HG02885 (cell line): ENCODE data around the gene KIF26B.

Experiments
- ATAC-seq: cut with Tn5 transposase; IDR thresholded peaks from one replicate; pipeline ENCODE4 v1.9.1; 2021; ENCODE audit warnings: mild to moderate bottlenecking; ENCODE audit not compliant: unreplicated experiment, poor library complexity

The KIF26B gene

DNA sequence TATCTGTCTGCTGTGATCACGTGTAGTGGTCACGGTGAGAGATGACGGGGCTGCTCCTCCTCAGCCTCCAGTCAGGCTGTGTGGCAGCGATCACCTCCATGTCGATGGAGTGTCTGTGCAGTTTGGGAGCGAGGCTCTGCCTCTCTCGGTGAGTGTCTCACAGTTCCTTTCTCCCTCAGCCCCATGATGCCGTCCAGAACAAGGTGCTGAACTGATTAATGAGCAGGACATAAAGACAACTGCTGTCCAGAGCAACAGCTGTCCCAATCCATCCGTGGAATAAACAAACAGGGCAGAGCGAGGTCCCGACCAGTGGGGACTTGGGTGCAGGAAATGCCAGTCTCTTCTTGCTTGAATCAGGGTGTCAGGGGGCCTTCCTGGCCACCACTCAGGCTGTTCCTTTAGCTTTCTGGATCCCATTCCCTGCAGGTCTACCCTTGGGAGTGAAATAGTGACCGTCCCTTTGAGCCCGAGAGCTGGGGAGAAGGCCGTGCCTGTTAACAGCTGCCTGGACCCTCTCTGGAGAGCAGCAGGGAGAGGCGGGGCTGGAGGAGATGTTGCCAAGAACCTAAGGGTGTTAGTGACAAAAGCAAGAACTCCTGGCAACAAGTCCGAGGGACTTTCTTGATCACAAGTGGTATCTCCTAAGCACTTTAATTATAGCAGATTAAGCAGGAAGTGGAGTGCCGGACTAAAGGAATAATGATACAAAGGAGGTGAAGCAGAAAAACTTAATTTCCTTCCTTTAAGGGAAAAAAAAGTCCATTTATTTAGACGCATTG is 443.9 kb downstream of the KIF26B start:
- no peak for ATAC-seq

DNA sequence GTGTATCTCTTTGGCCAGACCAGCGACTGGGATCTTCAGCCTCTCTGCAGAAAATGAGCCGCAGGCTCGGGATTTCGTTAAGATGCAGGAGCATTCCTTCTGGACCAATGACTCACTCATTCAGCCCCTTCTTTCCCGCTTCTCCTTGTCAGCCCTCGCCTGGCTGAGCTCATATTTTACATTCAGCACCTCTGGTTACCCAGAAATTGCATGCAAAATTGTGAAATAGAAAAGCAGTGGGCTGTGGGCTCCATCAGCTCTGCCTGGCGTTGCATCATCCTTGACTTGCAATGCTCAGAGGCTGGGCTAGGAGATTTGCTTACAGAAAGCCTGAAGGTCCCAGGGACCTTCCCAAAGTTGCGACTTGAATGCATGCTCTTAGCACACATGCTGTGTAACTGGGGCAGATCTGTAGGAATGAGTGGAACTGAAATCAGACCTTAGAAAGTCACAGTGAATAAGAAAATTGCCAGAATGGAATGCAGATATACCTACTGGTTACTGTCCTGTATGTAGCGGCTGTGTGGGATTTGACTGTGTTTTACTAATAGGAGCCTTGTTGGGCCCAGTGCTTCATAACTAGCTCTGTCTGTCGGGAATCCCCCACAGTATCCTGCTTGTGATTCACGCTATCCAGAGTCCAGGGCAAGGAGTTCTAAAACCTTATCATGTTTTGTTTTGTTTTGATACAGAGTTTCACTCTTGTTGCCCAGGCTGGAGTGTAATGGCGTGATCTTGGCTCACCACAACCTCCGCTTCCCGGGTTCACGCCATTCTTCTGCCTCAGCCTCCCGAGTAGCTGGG is 444.8 kb downstream of the KIF26B start:
- ATAC-seq = peak; percentile 72

DNA sequence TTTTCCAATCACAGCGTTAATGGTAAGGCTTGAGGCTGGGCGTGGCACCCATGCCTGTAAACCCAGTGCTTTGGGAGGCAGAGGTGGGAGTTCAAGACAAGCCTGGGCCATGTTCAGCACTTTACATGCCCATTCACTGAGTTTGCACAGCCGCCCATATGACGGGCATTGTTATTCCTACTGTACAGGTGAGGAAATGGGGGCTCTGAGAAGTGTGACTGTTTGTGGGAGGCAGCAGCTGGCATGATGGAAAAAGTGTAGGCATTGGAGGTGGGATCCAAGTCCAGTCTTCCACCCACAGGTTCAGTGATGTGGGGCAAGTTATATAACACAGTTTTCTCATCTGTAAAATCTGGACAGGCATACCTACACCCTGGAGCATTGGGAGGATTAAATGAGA is 445.9 kb downstream of the KIF26B start:
- no peak for ATAC-seq

DNA sequence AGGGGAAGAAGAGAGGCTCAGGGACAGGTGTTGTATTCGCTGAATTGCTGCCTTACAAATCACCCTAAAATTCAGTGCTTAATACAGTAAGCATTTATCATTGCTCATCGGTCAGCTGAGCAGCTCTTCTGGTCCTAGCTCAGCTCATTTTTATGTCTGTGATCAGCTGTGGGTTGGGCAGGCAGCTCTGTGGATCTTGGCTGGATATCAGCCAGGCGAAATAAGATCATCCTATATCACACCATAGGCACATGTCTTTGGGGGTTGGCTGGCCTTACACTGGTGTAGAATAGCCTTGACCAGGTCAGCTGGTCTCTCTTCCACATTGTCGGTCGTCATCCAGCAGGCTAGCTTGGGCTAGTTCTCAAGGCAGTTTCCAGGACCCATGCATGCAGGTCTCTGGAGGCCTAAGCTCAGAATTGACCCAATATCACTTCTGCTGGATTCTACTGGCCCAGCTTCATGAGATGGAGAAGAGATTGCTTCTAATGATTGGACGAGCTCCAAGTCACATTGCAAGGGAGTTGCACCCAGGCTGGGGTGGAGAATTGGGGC is 448.6 kb downstream of the KIF26B start:
- ATAC-seq = no peak

GRCh38 chr1:245604979-245605378 is 450.2 kb downstream of the KIF26B start:
- no peak for ATAC-seq

DNA sequence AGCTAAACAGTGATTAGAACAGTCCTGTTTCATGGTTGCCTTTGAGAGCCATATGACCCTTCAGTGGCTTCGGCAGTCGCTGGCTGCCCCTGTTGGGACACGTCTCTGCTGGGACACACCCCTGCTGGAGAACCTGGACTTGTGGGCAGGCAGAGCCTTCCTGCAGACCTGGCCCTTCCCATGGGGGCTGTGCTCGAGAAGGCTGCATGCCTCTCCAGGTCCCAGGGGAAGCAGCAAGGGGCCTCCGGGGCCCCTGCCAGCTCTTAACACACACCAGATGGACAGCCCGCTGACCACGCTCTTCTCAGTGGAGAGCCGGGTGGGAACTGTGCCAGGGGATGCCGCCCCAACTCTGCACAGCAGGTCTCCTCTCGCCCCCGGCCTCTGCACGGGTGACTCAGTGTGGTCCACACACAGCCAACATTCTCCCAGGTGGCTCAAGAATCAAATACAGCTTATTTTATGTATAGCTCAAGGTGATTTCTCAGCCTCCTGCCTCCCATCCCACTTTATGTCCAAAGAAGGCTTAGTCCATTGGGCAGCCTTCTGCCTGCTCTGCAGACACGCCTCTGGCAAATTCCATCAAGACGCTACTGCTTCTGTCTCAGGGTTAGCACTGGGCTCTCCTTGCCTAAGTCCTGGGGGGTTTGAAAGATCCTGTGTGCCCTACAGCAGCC is 450.8 kb downstream of the KIF26B start:
- no peak for ATAC-seq

- ATAC-seq = no peak
Measured at GRCh38 chr1:245606157-245606725, 451.5 kb downstream of the KIF26B start.

DNA sequence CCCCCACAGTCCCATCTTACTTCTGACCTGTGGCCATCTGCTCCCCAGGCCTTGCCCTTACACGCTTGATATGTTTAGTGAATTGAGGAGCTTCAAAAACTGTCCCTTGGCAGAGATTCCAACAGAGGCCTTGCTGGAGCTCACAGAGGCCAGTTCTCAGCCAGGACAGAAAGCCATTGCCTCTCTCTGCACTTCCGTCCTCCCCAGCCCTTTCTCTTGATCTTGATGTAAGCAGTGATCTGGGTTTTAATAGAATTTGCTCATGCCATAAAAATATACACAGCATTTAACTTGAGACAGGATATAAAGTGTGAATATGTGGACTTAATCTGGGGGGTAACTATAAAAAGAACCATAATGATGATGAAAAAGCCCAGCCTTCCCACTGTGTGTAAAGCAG is 453.5 kb downstream of the KIF26B start:
- ATAC-seq = no peak

DNA sequence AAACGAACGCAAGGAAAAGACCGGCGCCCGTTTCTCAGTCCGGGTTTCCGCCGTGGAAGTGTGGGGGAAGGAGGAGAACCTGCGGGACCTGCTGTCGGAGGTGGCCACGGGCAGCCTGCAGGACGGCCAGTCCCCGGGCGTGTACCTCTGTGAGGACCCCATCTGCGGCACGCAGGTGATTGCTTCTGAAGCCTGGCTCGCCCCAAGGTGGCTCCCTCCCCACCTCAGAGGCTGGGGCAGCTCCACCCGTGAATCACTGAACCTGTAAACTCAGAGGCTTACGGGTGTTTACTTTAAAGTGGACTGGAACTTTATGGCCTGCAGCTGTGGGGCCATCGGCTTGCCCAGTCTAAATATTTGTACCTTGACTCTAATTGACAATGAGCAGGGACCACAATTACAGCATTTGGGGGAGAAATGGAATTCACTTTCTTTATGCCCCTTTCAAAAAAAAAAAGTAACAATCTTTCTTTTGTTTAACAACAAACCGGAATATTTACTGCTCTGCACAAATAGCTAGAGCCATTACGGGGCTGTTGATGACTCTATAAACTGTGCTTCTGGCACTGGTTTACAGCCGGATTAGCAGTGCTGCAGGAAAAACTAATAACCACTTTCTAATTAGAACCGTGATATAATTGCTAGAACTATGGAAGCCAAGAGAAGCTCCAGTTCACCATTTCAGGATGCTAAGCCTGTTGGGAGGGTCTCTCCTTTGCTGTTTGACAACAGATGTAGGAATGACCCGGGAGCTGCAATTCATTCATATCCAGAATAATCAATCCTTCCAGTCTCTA is 454.8 kb downstream of the KIF26B start:
- ATAC-seq = no peak

- no peak for ATAC-seq
Measured at GRCh38 chr1:245611251-245611650, 456.5 kb downstream of the KIF26B start.

DNA sequence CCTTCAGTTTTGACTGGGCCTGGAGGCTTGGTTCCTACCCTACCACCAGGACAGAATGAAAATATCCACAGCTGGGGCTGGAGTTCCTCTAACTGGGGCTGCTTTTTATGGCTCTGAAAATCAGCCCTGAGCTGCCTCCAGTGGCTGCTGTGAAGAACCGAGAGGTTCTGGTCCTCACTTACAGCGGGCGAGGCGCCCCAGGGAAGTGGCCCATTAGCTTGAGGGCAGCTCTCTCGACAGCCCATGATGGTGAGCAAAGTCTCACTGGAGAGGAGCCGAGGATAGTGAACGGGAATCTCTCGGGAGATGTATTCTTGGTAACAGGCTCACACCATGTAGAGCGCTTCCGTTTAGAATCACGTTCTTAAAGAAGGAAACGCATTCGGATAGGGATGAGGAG is 459.7 kb downstream of the KIF26B start:
- no peak for ATAC-seq

DNA sequence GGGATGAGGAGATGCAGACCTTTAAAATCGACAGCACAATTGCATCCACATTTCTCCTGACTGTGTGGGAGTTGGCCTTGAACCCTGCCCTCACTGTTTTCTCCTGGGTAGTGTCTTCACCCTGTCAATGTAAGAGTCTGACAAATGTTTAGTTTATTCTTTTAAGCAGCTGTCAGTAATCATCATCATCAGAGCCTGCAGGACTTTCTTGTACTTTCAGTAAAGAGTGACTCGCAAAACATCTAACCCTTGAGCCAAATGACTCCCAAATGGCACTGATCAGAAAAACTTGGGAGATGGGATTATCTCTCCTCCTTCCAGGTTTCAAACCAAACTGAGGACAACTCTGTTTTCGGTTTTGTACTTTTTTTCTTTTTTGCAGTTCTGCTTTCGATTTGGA is 460.2 kb downstream of the KIF26B start:
- ATAC-seq = no peak

DNA sequence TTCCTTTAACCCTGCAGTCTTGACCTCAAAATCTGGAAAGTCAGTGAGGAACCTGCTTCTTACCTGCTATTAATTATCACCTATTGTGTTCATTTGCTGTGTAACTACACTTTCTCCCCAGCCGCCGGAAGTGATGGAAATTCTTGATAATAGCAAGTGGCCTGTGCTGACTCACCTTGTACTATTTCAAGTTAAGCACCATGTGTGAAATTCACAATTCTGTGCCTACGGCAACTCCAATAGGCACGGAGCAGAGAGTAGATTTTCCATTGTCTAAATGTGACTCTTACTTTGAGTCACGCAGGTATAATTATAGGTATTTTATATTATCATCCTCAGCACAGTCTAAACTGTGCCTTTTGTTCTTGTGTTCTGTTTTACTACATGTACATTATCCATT is 466.8 kb downstream of the KIF26B start:
- peak; percentile 56 for ATAC-seq

GRCh38 chr1:245622332-245623014 is 467.7 kb downstream of the KIF26B start:
- no peak for ATAC-seq

DNA sequence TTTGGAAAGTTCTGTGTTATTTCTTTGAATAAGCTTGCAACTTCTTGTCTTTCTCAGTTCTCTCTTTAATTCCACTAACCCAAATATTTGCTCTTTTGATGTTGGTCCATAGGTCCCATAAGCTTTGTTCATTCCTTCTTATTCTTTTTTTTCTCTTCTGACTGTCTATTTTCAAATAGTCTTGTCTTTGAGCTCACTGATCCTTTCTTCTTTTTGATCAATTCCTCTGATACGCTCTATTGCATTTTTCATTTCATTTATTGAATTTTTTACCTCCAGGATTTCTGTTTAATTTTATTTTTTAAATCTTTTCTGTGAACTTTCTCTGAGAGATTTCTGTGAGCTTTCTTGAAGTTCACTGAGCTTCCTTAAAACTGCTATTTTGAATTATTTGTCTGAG is 486.6 kb downstream of the KIF26B start:
- no peak for ATAC-seq

- peak; percentile 25 for ATAC-seq
Measured at GRCh38 chr1:245645406-245645805, 490.6 kb downstream of the KIF26B start.

DNA sequence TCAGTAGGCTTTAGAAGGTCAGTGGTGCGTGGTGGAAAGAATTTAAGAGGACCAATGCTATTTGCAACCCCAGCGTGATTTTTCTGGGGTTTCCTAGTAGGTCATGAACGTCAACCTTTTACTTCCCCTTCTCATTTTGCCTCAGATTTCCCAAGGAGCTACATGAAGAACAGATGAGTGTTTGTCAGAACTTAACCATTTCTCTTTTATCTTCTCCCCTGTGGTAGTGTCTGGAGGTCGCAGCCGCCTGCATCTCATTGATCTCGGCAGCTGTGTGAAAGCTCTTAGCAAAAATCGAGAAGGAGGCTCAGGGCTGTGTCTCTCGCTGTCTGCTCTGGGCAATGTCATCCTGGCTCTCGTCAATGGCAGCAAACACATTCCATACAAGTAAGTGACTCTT is 491.1 kb downstream of the KIF26B start:
- ATAC-seq = peak; percentile 67

DNA sequence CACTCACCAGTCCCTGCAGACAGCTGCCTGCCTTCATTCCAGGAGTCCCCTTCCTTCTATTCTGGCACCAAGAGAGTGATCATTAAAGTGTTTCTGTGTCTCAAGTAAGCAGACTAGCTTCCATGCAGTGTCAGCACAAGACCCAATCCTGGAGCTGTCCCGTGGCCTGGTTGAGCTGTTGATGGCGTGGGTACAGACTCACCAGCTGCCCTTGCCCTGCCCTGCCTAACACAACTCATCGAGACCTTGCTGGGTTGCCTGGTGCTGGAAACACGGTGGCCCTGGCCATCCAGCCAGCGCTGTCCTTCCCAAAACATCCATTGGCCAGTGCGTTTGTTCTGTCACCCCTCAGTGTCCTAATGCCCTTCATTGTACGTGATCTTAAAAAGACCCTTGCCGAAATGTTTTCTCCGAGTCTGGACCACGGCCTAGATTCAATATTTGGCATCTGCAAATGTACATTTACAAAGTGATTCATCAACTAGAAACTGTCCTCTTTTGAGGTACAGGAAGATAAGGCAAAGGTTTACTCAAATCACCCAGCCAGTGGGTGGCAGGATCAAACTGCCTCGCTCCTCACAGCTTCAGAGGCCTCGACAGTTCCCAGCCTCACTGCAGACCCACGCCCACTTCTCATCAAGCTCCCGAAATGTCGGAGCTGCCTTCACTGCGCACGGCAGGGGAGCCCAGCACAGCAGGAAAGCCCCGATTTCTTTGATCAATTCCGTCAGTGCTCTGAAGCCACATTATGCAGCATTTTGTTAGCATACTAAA is 494.2 kb downstream of the KIF26B start:
- peak; percentile 41 for ATAC-seq
